ENCODE measurements around the gene SNRPD3. TPM values are rescaled to one million over a fixed set of nuclear protein-coding genes. Genes with fewer than 3 reads are reported as not detected.
"Not testable (repeated sequence)": the region's sequence is repeated elsewhere in the genome, so short reads cannot be mapped to it uniquely, and the experiment has no call there.

The SNRPD3 gene
- total RNA-seq, 1 donor from 2014 or later, result 142 TPM

GRCh38 chr22:24592058-24592850 lies 36.5 kb downstream of the SNRPD3 start:
- DNase-seq, result no peak

- peak; percentile 45 for DNase-seq
Measured at GRCh38 chr22:24592851-24593558, 37.2 kb downstream of the SNRPD3 start, which contains the start of gene LRRC75B. LRRC75B (minus strand) TSS chr22:24593073; CDS start chr22:24593039, 34 bp downstream.

- not testable (repeated sequence) for DNase-seq
Measured at GRCh38 chr22:24593559-24593835, 37.7 kb downstream of the SNRPD3 start.

GRCh38 chr22:24593836-24594568 lies 38.2 kb downstream of the SNRPD3 start:
- no peak for DNase-seq

- no peak for DNase-seq
Measured at GRCh38 chr22:24594569-24595120, 38.8 kb downstream of the SNRPD3 start.

GRCh38 chr22:24595228-24595627 lies 39.4 kb downstream of the SNRPD3 start:
- DNase-seq, result no peak

- DNase-seq, result no peak
Measured at GRCh38 chr22:24595863-24596262, 40.1 kb downstream of the SNRPD3 start.

- not testable (repeated sequence) for DNase-seq
Measured at GRCh38 chr22:24597076-24597475, 41.3 kb downstream of the SNRPD3 start.

- DNase-seq, result no peak
Measured at GRCh38 chr22:24599514-24599913, 43.7 kb downstream of the SNRPD3 start.

- DNase-seq, result not testable (repeated sequence)
Measured at GRCh38 chr22:24599958-24600715, 44.3 kb downstream of the SNRPD3 start.

- no peak for DNase-seq
Measured at GRCh38 chr22:24601217-24602104, 45.7 kb downstream of the SNRPD3 start.

- DNase-seq, result not testable (repeated sequence)
Measured at GRCh38 chr22:24602105-24602749, 46.4 kb downstream of the SNRPD3 start.

GRCh38 chr22:24602847-24603769 lies 47.3 kb downstream of the SNRPD3 start, which contains the start of gene GGT1:
GGT1 (plus strand) TSS chr22:24603193; CDS start chr22:24611082, 7,889 bp downstream.
- DNase-seq, result not testable (repeated sequence)

- DNase-seq, result not testable (repeated sequence)
Measured at GRCh38 chr22:24603770-24604629, 48.2 kb downstream of the SNRPD3 start.

GRCh38 chr22:24606340-24606739 lies 50.5 kb downstream of the SNRPD3 start:
- DNase-seq, result not testable (repeated sequence)

- DNase-seq, result not testable (repeated sequence)
Measured at GRCh38 chr22:24607429-24607983, 51.7 kb downstream of the SNRPD3 start.

GRCh38 chr22:24608327-24608726 lies 52.5 kb downstream of the SNRPD3 start:
- DNase-seq, result not testable (repeated sequence)

GRCh38 chr22:24609888-24610287 lies 54.1 kb downstream of the SNRPD3 start:
- DNase-seq, result not testable (repeated sequence)
